Tracheal epithelial cell (primary cell): Measurements from ENCODE around the gene TNFAIP1. TPM values are rescaled to one million over a fixed set of nuclear protein-coding genes. Genes with fewer than 3 reads are reported as not detected.

Experiments used
- total RNA-seq: library from RNA; depleted of rRNA; stranded (reverse); fragments of >200 nt; gene quantifications from 2 replicates; pipeline ENCODE4 v1.2.1, GENCODE V29; 2014

The TNFAIP1 gene
- total RNA-seq, result 26.6 and 65.3 TPM in 2 replicates

GRCh38 chr17:28335201-28335958 is at the start of gene TNFAIP1, which contains the start of gene IFT20:
TNFAIP1 (plus strand) TSS chr17:28335761; CDS start chr17:28339522, 3,761 bp downstream.
IFT20 (minus strand) TSS chr17:28335472; CDS start chr17:28331985, 3,487 bp downstream.

GRCh38 chr17:28318759-28319597 is 16.6 kb upstream of the TNFAIP1 start, which contains the start of gene TMEM97:
TMEM97 (plus strand) TSS chr17:28319200; CDS start chr17:28319240, 40 bp downstream.

GRCh38 chr17:28357061-28357900 is 21.7 kb downstream of the TNFAIP1 start, which contains the start of gene POLDIP2:
POLDIP2 (minus strand) TSS chr17:28357527; CDS start chr17:28357448, 79 bp downstream.

GRCh38 chr17:28364665-28365363 is 29.3 kb downstream of the TNFAIP1 start, which contains the start of gene SEBOX:
SEBOX (minus strand) TSS chr17:28365199; CDS start chr17:28365151, 48 bp downstream.

GRCh38 chr17:28370035-28370743 is 34.6 kb downstream of the TNFAIP1 start, which contains the start of gene VTN:
VTN (minus strand) TSS chr17:28370307; CDS start chr17:28370203, 104 bp downstream.

GRCh38 chr17:28371245-28372202 is 36.0 kb downstream of the TNFAIP1 start, which contains the start of gene SARM1:
SARM1 (plus strand) TSS chr17:28371694; CDS start chr17:28372033, 339 bp downstream.

Other genes starting within 250 kb of the TNFAIP1 start
- gene TMEM97, start 16.6 kb upstream of the TNFAIP1 start, total RNA-seq, result 10.6 and 14.3 TPM in 2 replicates
- gene IFT20, start 289 bp upstream of the TNFAIP1 start, total RNA-seq, result 42.4 and 48.0 TPM in 2 replicates
- 70.8 and 82.9 TPM in 2 replicates for gene POLDIP2, start 21.8 kb downstream of the TNFAIP1 start, total RNA-seq
- not detected in 2 replicates for gene SEBOX, start 29.4 kb downstream of the TNFAIP1 start, total RNA-seq
- gene VTN, start 34.5 kb downstream of the TNFAIP1 start, total RNA-seq, result not detected in 2 replicates
- 0.21 and 0.48 TPM in 2 replicates for gene SARM1, start 35.9 kb downstream of the TNFAIP1 start, total RNA-seq
- gene SLC46A1, start 70.5 kb downstream of the TNFAIP1 start, total RNA-seq, result 6.3 and 12.6 TPM in 2 replicates
- not detected in 2 replicates for gene SLC13A2, start 137.9 kb downstream of the TNFAIP1 start, total RNA-seq
- gene FOXN1, start 170.6 kb downstream of the TNFAIP1 start, total RNA-seq, result 0.21 and 0.24 TPM in 2 replicates
- gene UNC119, start 216.9 kb downstream of the TNFAIP1 start, total RNA-seq, result 30.6 and 34.5 TPM in 2 replicates
- gene PIGS, start 235.8 kb downstream of the TNFAIP1 start, total RNA-seq, result 45.2 and 48.4 TPM in 2 replicates
- 78.4 and 88.7 TPM in 2 replicates for gene ALDOC, start 241.1 kb downstream of the TNFAIP1 start, total RNA-seq